ENCODE measurements around the gene PXDN. TPM values are rescaled to one million over a fixed set of nuclear protein-coding genes. Genes with fewer than 3 reads are reported as not detected.

Gene PXDN
- total RNA-seq, 1 donor from 2014 or later, result 576 TPM

DNA sequence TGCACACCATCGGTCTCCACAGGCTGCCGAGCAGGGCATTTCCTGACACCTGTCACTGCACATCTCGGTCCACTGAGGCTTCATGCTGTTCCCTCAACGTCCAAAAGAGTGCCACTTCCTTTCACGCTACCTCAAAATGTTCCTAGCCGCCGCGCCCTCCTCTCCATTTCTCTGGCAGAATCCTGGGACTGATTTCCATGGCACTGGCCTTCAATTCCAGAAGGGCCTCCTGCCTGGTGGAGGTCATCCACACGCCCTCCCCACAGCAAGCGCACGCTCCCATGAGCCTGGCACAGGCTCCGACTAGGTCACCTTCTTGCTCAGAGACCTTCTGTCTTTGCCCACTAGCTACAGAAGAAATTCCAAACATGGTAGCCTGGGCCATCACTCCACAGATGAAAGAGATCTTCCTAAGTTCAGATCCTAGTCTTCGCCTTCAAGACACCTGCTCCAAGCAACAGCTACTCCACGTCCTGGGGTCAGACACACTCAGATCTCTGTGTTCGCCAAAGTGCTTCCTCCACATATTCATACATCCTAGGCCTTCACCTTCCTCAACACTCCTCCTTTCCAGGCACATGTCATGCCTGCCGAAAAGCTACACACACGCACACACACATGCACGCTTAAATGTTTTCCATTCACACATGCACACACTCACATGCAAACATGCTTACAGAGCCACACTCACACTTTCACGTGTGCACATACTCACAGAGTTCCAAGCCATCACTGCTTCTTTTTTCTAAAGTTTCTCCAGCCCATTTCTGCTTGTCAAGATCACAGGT lies 94.0 kb downstream of the PXDN start:
- no peaks in the 10 kb centered on the region for H3K9me3 Mint-ChIP-seq (ENCODE audit: low read depth)
- H3K27ac Mint-ChIP-seq (ENCODE audit: unreplicated experiment), result peak overlapping the region; percentile 23
- DNase-seq (ENCODE audit: low spot score), result no peak
- no peaks in the 10 kb centered on the region for H3K27me3 Mint-ChIP-seq (ENCODE audit: low read depth)
- TF ChIP-seq, protein P1, sequence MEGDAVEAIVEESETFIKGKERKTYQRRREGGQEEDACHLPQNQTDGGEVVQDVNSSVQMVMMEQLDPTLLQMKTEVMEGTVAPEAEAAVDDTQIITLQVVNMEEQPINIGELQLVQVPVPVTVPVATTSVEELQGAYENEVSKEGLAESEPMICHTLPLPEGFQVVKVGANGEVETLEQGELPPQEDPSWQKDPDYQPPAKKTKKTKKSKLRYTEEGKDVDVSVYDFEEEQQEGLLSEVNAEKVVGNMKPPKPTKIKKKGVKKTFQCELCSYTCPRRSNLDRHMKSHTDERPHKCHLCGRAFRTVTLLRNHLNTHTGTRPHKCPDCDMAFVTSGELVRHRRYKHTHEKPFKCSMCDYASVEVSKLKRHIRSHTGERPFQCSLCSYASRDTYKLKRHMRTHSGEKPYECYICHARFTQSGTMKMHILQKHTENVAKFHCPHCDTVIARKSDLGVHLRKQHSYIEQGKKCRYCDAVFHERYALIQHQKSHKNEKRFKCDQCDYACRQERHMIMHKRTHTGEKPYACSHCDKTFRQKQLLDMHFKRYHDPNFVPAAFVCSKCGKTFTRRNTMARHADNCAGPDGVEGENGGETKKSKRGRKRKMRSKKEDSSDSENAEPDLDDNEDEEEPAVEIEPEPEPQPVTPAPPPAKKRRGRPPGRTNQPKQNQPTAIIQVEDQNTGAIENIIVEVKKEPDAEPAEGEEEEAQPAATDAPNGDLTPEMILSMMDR (IDR thresholded peaks at IDR 0.05), result no peak
- H3K4me3 Mint-ChIP-seq (ENCODE audit: unreplicated experiment), result no peak overlapping the region
- H3K36me3 Mint-ChIP-seq (ENCODE audit: low read depth), result peaks cover 36% of the 10 kb centered on the region
- H3K4me1 Mint-ChIP-seq (ENCODE audit: low read depth), result peaks cover 7% of the 10 kb centered on the region

DNA sequence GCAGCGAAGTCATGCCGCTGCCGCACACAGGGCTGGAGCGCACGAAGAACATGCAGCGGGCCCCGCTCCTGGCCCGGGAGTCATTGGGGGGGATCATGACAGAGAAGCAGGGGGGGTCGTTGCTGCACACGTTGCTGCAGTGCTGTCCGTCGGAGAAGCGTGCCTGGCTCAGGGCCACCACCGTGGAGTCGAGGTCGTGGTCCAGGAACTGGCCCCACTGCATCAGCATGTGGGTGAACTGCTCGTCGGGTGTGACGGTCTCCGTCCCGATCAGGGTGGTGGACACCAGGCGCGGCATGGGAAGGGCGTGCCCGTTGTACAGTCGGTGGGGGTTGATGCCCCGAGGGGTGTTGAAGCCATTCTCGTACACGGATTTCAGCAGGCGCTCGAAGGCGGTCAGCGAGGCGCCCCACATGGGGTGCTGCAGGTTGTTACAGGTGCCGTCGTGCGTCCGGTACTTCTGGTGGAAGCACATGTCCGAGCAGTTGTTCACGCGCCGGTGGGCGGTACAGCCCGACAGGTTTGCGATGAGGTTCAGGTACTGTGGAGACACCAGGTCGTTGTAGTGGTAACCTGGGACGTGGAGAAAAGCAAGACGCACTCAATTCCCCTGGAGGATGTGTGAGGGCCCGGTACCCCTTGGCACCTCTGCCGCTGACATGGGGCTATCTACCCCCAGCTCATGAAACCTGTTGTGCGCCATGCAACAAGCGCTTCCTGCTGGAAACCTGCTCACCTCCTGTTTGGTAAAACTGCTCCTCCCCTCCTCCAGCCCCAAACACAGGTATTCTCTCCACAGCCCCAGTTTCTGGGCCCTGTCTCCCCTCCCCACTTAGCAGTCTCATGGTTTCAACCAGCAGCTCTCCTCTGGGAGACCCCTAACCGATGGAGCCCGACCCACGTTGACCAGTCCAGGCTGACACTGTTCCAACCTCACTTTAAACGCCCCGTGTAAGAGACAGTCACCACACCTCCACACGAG lies 94.9 kb downstream of the PXDN start:
- no peak overlapping the region for H3K4me3 Mint-ChIP-seq (ENCODE audit: unreplicated experiment)
- H3K9me3 Mint-ChIP-seq (ENCODE audit: low read depth), result no peaks in the 10 kb centered on the region
- no peaks in the 10 kb centered on the region for H3K27me3 Mint-ChIP-seq (ENCODE audit: low read depth)
- DNase-seq (ENCODE audit: low spot score), result no peak
- peaks cover 36% of the 10 kb centered on the region for H3K36me3 Mint-ChIP-seq (ENCODE audit: low read depth)
- H3K4me1 Mint-ChIP-seq (ENCODE audit: low read depth), result peaks cover 7% of the 10 kb centered on the region
- TF ChIP-seq, protein P1 (IDR thresholded peaks at IDR 0.05), result no peak
- peak overlapping the region; percentile 23 for H3K27ac Mint-ChIP-seq (ENCODE audit: unreplicated experiment)

DNA sequence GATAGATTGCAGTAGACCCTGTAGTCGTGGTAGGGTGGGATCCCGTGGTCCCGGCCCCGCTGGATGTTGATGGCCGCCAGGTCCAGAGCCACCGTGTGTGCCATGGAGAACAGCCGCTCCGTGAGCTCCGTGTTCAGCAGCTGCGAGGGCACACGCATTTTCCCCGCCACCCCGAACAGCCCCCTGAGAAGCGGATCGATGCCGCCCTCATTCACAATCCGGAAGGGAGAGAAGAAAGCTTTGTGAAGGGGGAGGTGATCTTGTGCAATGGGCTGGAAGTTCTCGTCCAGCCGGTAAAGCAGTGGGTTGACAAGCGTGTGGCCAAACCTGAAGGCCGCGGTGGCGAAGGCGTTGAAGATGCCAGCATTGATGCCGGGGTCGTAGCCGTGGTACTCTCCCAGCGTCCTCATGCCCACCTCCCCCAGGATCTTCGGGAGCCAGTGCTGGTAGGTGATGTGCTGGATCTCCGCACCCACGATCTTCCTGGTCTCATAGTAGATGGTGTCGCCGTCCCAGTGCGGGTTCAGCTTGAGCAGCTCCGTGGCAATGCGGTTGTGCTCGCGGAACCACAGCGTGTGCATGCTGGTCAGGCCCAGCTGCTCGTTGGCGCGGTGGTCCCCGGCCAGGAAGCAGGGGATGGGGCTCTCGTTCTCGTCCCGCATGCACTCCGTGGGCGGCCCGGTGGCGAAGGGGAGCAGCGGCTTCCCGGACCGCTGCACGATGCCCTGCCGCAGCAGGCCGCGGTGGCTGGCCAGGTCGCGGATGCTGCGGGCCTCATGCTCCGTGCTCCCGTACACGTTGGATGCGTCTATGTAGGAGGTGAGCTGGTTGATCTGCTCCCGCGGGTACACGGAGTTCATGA lies 95.8 kb downstream of the PXDN start:
- peaks cover 41% of the 10 kb centered on the region for H3K36me3 Mint-ChIP-seq (ENCODE audit: low read depth)
- H3K27ac Mint-ChIP-seq (ENCODE audit: unreplicated experiment), result no peak overlapping the region

DNA sequence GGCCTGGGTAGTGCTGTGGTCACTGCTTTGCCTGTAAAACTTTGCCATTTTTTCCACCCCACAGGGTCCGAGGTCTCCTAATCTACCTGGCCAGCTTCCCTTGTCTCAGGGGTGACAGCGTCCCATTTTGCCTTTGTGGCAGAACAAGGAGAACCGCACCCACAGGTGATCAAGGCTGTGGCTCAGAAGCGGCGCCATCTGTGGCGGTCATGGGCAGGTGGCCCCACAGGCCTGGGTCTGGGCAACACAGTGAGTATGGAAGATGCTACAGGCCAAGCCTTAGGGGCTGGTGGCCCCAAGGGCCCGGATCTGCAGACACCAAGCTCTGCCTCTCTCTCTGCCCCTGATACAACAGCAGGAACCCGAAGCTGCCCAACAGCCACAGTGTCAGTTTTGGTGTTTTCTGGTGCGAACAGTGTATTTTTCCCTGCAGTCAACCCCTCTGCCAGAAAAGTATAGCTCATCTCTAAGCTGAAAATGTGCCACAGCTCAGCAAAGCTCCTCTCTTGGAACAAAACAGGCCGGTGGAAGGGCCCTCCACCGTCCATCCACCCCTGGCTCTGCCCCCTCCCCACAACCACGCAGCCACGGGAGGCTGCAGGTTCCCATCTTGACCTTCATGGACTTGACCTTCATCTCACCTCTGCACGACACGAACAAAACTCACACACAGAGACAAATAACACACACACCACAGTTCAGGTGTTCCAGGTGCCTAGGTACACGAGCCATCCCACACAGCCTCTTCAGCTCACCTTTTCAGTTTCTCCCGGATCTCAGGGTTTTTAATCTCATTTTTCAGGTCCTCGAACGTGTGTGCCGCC lies 96.7 kb downstream of the PXDN start:
- Mint-ChIP-seq H3K4me1 (ENCODE audit: low read depth) (peaks cover 22% of the 10 kb centered on the region), H3K27me3 (ENCODE audit: low read depth) (no peaks in the 10 kb centered on the region), H3K4me3 (ENCODE audit: unreplicated experiment) (no peak overlapping the region), H3K36me3 (ENCODE audit: low read depth) (peaks cover 48% of the 10 kb centered on the region), H3K27ac (ENCODE audit: unreplicated experiment) (no peak overlapping the region), H3K9me3 (ENCODE audit: low read depth) (no peaks in the 10 kb centered on the region)
- TF ChIP-seq, protein P1 (IDR thresholded peaks at IDR 0.05), result no peak
- no peak for DNase-seq (ENCODE audit: low spot score)

More for the DNA sequence above, 95.8 kb downstream of the PXDN start:
- no peak for DNase-seq (ENCODE audit: low spot score)
- peaks cover 13% of the 10 kb centered on the region for H3K4me1 Mint-ChIP-seq (ENCODE audit: low read depth)
- H3K27me3 Mint-ChIP-seq (ENCODE audit: low read depth), result no peaks in the 10 kb centered on the region
- no peak overlapping the region for H3K4me3 Mint-ChIP-seq (ENCODE audit: unreplicated experiment)
- no peaks in the 10 kb centered on the region for H3K9me3 Mint-ChIP-seq (ENCODE audit: low read depth)
- TF ChIP-seq, protein P1 (IDR thresholded peaks at IDR 0.05), result no peak

Measured in chondrocyte (in vitro differentiated cells).